Activated CD8-positive, alpha-beta memory T cell treated with anti-CD3 and anti-CD28 coated beads for 48 hours (primary cell): ENCODE results near the gene GON4L.
"Not testable (repeated sequence)": the region's sequence is repeated elsewhere in the genome, so short reads cannot be mapped to it uniquely, and the experiment has no call there.

Experiments used
- DNase-seq, 3 experiments: peaks; one replicate each; pipeline ENCODE4 v3.0.0-alpha.2; 2020; ENCODE audit warnings: low read depth in 2 of 3, low spot score in 2 of 3

Gene GON4L, protein sequence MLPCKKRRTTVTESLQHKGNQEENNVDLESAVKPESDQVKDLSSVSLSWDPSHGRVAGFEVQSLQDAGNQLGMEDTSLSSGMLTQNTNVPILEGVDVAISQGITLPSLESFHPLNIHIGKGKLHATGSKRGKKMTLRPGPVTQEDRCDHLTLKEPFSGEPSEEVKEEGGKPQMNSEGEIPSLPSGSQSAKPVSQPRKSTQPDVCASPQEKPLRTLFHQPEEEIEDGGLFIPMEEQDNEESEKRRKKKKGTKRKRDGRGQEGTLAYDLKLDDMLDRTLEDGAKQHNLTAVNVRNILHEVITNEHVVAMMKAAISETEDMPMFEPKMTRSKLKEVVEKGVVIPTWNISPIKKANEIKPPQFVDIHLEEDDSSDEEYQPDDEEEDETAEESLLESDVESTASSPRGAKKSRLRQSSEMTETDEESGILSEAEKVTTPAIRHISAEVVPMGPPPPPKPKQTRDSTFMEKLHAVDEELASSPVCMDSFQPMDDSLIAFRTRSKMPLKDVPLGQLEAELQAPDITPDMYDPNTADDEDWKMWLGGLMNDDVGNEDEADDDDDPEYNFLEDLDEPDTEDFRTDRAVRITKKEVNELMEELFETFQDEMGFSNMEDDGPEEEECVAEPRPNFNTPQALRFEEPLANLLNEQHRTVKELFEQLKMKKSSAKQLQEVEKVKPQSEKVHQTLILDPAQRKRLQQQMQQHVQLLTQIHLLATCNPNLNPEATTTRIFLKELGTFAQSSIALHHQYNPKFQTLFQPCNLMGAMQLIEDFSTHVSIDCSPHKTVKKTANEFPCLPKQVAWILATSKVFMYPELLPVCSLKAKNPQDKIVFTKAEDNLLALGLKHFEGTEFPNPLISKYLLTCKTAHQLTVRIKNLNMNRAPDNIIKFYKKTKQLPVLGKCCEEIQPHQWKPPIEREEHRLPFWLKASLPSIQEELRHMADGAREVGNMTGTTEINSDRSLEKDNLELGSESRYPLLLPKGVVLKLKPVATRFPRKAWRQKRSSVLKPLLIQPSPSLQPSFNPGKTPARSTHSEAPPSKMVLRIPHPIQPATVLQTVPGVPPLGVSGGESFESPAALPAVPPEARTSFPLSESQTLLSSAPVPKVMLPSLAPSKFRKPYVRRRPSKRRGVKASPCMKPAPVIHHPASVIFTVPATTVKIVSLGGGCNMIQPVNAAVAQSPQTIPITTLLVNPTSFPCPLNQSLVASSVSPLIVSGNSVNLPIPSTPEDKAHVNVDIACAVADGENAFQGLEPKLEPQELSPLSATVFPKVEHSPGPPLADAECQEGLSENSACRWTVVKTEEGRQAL (N-terminal part only)

DNA sequence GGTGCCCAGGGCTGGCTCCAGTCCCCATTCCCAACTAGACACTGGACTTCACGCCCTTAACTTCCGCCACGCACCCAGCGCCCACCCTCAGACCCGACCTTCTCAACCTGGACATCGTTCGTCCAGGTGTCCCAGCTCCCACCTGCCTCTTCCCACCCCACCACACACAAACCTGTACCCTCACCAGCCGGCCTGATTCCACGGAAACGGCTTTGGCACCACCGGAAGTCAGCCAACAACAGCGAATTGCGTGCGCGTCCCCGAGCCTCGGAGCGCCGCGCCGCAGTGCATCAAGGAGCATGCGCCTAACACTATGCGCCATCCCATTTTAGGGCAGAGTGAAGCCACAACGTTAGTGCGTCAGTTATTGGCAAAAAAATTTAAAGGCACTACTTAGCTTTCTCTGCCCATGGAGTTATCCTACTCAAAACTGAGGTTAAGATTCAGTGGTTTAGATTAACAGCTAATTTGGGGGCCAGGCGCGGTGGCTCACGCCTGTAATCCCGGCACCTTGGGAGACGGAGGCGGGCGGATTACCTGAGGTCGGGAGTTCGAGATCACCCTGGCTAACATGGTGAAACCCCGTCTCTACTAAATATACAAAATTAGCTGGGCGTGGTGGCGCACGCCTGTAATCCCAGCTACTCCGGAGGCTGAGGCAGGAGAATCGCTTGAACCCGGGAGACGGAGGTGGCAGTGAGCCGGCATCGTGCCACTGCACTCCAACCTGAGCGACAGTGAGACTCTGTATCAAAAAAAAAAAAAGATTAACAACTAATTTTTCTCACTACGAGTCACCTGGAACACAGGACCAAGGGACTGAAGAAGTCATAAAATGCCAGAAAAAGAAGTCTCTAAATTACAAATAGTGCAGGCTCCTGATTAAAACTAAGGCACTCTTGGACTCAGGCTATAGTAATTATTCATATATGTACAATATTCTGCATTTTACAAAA, at the start of gene GON4L:
TSS of gene GON4L (minus strand) at position 240 of the 956 bp plus-strand sequence. CDS start 3,434 bp downstream, outside the sequence.
- DNase-seq: peak; percentile 52 to 72 (median 70)

DNA sequence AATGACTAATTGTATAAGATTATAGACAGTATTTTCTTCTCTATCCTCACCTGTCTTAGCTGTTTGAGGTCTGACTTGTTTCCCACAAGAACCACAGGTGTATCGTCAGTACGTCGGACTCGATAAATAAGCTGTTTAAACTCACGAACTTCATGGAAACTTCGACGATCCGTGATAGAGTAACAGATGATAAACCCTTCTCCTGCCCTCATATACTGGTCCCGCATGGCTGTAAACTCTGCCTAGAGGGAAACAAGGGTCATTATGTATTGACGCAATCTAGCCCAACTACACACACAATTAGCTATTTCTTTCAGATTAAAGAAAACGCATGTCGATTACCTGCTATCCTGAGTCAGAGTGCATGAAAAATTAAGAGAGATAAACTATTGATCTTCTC, 47.2 kb upstream of the GON4L start:
- no peak for DNase-seq

DNA sequence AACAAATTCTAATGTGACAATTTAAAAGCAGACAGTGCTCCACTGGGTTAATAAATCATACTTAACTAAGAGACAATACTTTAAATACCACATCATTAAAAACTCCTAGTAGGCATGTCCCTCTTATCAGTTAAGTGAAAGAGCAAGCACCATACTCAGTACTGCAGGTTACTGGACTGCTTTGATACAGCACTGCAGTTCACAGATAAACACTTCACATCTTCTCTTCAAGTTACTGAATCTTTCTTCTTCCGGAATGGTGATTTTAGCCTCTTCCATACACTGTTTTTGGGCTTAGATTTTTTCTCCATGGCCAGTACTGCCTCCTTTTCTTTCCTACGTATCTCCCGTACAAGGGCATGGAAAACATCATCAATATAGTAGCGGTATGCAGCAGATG, 43.1 kb upstream of the GON4L start:
- no peak for DNase-seq

DNA sequence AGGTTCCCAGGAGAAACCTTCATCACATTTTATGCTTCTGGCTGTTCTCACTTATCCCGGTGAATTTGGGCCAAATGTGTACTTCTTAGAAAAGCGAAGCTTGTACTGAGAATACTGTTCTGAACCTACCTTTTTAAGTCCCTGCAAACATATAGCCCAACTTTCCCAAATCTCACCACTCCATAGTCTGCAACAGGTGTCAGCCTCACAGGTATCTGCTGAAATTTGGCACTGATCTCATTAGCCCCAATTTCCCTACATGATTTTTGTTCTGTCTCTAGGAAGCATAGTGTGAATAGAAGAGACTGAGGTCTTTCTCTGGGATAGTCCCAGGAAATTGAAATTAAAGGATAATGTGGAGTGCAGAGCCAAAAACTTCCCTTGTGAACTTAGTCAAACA, 42.7 kb upstream of the GON4L start:
- no peak for DNase-seq

DNA sequence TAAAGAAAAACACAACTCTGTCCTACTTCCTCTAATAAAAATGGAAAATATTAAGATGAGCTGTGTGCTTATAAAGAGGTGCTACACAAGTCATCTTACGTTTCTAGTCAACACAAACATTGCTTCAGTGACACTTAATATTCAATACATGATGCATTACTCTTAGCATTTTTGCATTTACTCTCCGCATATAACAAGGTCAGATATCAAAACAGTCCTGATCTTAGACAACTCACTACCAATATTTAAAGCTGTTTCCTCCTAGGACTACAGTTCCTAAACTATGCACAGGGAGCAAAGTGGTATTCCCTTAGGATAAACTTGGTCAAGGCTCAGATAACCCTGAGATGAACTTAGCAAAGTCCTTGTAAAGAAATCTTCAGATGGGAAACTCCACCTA, 41.9 kb upstream of the GON4L start:
- no peak for DNase-seq

DNA sequence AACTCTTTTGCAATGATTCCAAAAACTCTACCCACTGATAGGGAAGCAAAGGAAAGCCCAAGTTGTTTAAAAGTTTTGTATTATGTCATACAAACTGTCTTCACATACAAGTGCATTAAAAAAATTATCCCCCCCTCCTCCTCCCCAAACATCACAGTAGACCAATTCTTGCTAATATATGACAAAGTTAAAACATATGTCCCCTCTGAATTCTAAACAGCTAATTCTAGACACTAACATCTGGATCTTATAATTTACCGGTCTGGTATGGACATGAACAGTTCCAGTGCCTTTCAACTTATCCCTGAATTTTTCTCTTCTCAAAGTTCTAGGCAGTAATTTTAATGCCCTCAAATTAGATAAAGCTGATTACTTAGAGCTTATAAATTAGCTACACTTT, 40.7 kb upstream of the GON4L start:
- no peak for DNase-seq

DNA sequence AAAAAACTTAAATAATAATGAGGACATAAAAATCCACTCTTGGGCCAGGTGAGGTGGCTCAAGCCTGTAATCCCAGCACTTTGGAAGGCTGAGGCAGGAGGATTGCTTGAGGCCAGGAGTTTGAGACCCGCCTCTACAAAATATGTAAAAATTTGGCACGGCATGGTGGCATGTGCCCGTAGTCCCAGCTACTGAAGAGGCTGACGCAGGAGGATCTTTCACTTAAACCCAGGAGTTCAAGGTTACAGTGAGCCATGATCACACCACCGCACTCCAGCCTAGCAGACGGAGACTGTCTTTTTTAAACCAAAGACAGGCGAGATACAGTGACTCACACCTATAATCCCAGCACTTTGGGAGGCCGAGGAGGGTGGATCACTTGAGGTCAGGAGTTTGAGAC, 39.5 kb upstream of the GON4L start:
- not testable (repeated sequence) for DNase-seq

DNA sequence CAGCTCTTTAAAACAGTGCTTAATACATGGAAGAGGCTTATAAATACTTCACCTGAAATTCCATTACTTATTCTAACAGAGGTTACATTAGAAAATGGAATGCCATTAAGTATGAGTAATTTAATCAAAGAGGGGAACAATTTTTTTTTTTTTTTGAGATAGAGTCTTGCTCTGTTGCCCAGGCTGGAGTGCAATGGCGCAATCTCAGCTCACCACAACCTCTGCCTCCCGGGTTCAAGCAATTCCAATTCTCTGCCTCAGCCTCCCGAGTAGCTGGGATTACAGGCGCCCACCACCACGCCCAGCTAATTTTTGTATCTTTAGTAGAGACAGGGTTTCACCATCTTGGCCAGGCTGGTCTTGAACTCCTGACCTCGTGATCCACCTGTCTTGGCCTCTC, 38.6 kb upstream of the GON4L start:
- DNase-seq: not testable (repeated sequence)

DNA sequence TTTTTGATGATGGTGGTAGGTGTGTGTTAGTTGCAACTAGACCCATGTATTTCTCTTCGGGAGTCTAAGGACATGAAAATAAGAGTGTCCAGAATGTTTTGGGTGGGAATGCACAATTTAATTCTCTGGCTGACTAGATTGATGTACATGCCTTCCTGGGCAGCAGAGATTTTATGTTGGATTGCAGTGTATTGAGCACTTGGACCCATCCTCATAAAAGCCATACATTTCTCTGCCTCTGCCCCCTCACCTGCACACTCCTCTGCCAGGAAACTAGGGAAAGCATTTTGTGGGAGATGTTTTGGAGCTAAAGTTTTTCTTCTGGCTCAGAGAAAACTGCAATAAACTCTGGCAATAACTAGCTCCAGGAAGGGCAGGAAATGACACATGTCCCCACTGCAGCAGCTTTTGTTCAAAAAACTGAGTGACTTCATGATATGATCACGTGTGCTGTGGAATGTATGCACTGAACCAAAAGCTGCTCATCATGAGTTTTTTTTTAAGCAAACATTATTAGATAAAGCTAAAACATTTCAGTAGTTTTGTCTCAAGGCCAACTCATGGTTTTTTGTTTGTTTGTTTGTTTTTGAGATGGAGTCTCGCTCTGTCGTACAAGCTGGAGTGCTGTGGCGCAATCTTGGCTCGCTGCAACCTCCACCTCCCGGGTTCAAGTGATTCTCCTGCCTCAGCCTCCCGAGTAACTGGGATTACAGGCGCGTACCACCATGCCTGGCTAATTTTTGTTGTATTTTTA, 36.6 kb upstream of the GON4L start:
- no peak for DNase-seq

DNA sequence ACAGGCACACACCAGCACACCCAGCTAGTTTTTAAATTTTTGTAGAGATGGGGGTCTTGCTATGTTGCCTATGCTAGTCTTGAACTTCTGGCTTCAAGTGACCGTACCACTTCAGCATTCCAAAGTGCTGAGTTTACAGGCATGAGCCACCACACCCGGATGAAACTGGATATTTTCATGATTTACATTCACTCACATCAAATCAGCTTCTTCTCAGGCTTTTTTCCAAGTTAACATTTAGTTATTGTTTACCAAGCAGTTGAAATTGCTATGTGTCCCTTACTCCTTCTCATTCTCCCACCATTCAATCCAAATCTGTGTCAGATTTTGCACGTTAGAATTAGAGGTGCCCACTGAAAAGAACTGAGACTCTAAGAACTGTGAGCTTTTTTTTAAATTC, 35.8 kb upstream of the GON4L start:
- no peak for DNase-seq

DNA sequence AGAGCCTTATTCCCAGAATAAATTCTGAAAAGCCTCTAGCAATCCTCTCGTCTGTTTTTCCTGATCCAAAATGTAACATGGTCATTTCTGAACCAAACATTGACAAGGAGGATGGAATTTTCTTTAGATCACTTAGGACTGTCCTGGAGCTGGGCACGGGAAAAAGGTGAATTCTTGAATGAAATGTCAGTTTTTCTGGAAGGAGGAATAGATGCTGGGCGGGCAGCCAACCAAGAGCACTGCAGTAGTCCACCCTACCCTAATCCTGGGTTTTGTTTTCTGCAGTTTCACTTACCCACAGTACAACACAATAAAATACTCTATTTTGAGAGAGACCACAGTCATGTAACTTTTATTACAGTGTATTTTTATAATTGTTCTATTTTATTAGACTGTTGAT, 33.2 kb upstream of the GON4L start:
- DNase-seq: no peak

DNA sequence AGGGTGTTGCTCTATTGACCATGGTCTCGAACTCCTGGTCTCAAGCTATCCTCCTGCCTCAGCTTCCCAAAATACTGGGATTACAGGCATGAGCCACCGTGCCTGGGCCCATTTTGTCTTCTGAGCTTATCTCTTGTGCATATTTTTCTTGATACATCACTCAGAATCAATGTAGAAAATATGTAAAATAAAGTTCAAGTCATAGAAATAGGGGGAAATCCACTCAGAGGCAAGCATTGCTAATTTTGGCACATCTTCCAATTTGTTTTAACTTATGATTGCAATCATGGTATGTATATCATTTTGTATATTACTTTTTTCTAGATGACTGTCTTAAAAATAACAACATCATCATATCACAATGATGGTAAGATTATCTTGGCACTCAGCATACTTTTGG, 32.6 kb upstream of the GON4L start:
- DNase-seq: no peak

DNA sequence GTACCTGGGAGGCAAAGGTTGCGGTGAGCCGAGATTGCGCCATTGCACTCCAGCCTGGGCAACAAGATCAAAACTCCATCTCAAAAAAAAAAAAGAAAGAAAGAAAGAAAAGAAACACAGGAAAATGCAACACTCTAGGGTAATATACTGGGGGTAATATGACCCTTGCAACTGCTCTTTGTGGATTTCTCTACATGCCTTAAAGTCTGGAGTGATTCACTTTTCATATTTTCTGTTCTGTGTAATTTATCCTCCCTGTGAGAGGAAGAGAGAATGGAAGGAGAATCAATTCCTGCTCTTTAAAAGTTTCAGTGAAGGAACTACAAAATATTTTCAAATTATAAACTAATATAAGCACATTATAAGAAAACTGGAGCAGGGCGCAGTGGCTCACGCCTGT, 31.5 kb upstream of the GON4L start:
- DNase-seq: no peak

DNA sequence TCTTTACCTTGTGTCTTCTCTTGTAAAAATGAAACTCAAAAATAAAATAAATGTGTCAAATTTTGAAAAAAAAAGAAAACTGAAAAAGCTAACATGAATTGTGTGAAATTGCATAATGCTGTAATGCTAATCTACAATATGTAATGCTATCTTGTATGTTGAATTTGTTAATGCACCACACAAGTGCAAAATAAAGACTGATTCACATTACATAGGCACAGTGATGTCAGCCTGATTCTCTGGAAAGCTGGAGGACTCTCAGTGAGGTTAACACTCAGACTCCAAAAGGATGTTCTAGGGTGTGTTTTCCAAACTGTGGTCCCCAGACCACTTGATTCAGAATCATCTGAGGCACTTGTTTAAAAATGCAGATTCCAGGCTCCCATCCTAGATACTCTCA, 28.0 kb upstream of the GON4L start:
- no peak for DNase-seq

DNA sequence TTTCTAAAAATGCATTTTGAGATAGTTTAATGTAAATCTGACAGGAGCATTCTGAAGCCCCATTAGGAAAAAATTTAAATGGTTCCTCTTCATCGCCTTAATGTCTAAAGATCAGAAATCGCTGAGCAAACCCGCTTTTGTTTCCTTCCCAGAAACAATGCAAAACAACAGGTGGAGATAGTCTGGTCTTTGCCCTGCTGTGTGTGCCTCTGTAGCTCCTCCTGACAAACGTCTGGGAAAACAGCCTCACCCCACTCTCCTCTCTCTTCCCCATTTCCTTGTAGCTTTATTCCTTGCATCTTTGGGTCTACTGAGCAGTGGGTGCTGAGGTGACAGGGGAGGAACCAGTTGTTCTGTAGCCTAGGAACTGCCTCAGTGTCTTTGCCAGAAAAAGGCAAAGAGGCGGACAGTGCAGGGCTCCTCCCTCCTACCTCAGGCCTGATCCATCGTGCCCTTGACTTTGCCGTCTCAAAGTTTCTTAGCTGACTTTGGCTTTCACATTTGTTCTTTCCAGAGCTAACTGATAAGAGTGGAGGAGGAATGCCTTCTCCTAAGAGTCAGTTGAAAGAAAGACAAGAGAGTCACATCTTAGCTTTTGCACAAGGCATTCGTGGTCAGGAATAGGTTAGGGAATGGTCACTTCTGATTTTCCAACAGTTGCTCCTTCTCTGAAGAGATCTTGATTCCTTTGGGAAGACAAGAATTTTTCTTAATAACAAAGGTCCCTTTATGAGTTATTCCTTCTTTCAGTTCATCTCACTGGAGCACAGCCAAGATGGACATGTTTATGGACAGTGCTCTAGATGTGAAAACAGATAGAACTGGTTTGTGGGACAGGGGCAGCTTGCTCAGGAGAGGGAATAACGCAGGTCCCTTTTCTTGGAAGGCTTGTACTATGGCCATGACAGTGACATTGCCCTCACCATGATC, 27.3 kb upstream of the GON4L start:
- no peak for DNase-seq

DNA sequence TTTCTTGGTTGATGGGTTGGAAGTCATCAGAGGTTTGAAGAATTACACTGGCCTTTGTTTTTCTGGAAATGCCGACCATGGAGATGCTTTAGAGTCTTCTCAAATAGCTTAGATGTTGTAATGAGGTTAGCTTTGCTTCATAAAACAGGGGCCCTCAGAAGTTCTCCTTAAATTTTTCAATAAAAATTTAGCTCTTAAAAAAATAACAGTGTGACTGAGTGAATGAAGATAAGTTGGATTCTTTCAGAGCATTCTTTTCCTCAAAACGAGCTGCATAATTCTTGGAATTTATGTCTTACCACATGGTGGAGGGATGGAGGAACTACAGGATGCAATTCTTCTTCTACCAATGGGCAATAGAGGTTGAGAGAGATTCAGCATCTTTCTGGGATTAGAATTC, 25.8 kb upstream of the GON4L start:
- DNase-seq: no peak

DNA sequence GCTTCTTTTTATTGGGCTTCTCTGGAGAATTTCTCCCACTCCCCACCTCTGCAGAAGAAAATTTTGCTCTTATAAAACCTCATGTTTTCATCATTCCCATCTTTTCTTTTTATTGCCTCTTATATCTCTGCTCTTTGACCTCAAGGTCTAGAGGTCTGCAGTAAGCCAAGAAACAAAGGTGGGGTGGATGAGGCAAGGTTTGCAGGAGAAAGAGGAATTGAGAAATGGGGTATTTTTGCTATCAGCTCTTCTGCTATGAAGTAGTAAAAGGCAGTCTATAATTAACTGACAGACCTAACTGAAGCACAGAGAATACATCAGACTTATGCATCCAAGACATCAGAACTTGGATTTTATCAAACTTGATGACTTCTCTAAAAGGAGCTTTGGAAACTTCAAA, 25.2 kb upstream of the GON4L start:
- no peak for DNase-seq

DNA sequence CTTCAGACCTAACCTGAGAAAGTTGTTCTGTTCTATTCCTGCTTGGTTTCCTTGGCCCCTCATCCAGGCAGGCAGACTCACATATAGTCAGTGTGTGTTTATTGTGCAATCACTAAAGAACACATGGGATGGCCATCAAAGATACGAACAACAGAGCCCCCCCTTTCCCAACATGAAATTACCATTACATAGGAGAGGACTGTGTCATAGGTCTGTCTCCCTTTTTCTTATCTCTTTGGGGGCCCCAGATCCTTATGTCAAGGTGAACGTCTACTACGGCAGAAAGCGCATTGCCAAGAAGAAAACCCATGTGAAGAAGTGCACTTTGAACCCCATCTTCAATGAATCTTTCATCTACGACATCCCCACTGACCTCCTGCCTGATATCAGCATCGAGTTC, 23.9 kb upstream of the GON4L start:
- DNase-seq: no peak

DNA sequence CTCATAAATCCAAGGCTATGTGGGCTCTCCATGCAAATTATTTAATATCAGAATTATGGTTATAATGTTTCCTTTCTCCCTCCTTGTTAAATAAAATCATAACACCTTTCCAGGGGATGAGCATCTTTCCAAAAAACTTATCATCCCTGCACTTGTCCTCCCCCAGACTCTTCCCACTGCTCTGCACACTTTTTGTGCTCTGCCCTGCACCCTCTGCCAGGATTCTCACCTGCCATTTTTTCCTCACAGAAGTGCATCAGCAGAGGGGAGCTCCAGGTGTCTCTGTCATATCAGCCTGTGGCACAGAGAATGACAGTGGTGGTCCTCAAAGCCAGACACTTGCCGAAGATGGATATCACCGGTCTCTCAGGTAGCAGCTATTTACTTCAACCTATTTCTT, 23.2 kb upstream of the GON4L start:
- no peak for DNase-seq
